ENCODE data around the gene TAF9B. TPM values are rescaled to one million over a fixed set of nuclear protein-coding genes. Genes with fewer than 3 reads are reported as not detected.
"Not testable (repeated sequence)": the region's sequence is repeated elsewhere in the genome, so short reads cannot be mapped to it uniquely, and the experiment has no call there.

The TAF9B gene
- total and polyA plus RNA-seq, 8 donors, result 7.2 to 13.2 (median 9.0) TPM

GRCh38 chrX:78165425-78165824 lies 26.0 kb upstream of the TAF9B start:
- 41 to 51% methylated on average over 1 of the region's 1 CpG for WGBS, 2 donors
- FAIRE-seq, result no peak
- TF ChIP-seq CTCF (IDR thresholded peaks at IDR 0.05), result no peak

GRCh38 chrX:78163175-78163574 lies 23.7 kb upstream of the TAF9B start:
- H3K4me1 ChIP-seq; H3K4me3 ChIP-seq; DNase-seq; FAIRE-seq; ATAC-seq; H3K27ac ChIP-seq; H3K27me3 ChIP-seq; H3K9me3 ChIP-seq; intact Hi-C loops (cut with DNase I); H3K36me3 ChIP-seq: not testable (repeated sequence)
- WGBS, 2 donors, result 71 to 79% methylated on average over 4 of the region's 4 CpGs

More at GRCh38 chrX:78165425-78165824, 26.0 kb upstream of the TAF9B start:
- no peak for ATAC-seq
- intact Hi-C loops (cut with DNase I), result no loop called here
- H3K4me1 ChIP-seq, result no peaks in the 10 kb centered on the region
- no peaks in the 10 kb centered on the region for H3K36me3 ChIP-seq
- no peak overlapping the region for H3K4me3 ChIP-seq
- H3K27me3 ChIP-seq, result peaks cover 0 to 7% (median 0%) of the 10 kb centered on the region in 4 donors
- DNase-seq, result no peak
- no peaks in the 10 kb centered on the region for H3K9me3 ChIP-seq
- no peak overlapping the region for H3K27ac ChIP-seq

- H3K4me3 ChIP-seq; H3K4me1 ChIP-seq; intact Hi-C loops (cut with DNase I); H3K9me3 ChIP-seq; FAIRE-seq; H3K36me3 ChIP-seq; DNase-seq; H3K27me3 ChIP-seq; ATAC-seq; H3K27ac ChIP-seq: not testable (repeated sequence)
- WGBS, 2 donors, result 57 to 58% methylated on average over 4 of the region's 4 CpGs
These were observed 21.3 kb upstream of the TAF9B start for GRCh38 chrX:78160711-78161110.

- H3K36me3 ChIP-seq; DNase-seq; FAIRE-seq; H3K27me3 ChIP-seq; intact Hi-C loops (cut with DNase I); H3K27ac ChIP-seq; ATAC-seq; H3K4me1 ChIP-seq; H3K4me3 ChIP-seq; H3K9me3 ChIP-seq: not testable (repeated sequence)
- 59 to 70% methylated on average over 10 of the region's 10 CpGs for WGBS, 2 donors
These were observed 18.4 kb upstream of the TAF9B start for GRCh38 chrX:78157846-78158245.

- DNase-seq; H3K36me3 ChIP-seq; H3K27ac ChIP-seq; ATAC-seq; H3K9me3 ChIP-seq; FAIRE-seq; H3K27me3 ChIP-seq; H3K4me1 ChIP-seq; intact Hi-C loops (cut with DNase I); H3K4me3 ChIP-seq: not testable (repeated sequence)
- WGBS, 2 donors, result 57 to 64% methylated on average over 2 of the region's 2 CpGs
These were observed 17.9 kb upstream of the TAF9B start for GRCh38 chrX:78157373-78157772.

- H3K4me1 ChIP-seq; H3K27ac ChIP-seq; H3K9me3 ChIP-seq; H3K36me3 ChIP-seq; FAIRE-seq; ATAC-seq; DNase-seq; H3K4me3 ChIP-seq; intact Hi-C loops (cut with DNase I); H3K27me3 ChIP-seq: not testable (repeated sequence)
- 81 to 85% methylated on average over 5 of the region's 5 CpGs for WGBS, 2 donors
These were observed 7.6 kb upstream of the TAF9B start for GRCh38 chrX:78147002-78147540.

GRCh38 chrX:78140206-78140605 lies 756 bp upstream of the TAF9B start:
- TF ChIP-seq CTCF (IDR thresholded peaks at IDR 0.05), result no peak

More at GRCh38 chrX:78140206-78140605, 756 bp upstream of the TAF9B start:
- 77 to 90% methylated on average over 9 of the region's 9 CpGs for WGBS, 2 donors
- no peaks in the 10 kb centered on the region for H3K36me3 ChIP-seq
- no peak for DNase-seq
- H3K27me3 ChIP-seq, result no peaks in the 10 kb centered on the region
- intact Hi-C loops (cut with DNase I), result no loop called here
- no peaks in the 10 kb centered on the region for H3K4me1 ChIP-seq
- H3K4me3 ChIP-seq, result peak overlapping the region in 1 of 4 donors; percentile 56
- no peak overlapping the region for H3K27ac ChIP-seq
- H3K9me3 ChIP-seq, result no peaks in the 10 kb centered on the region
- ATAC-seq, result no peak
- FAIRE-seq, result no peak

Data from pancreas (tissue), 10 donors.